Measurements from ENCODE around the gene RHBDF2. TPM values are rescaled to one million over a fixed set of nuclear protein-coding genes. Genes with fewer than 3 reads are reported as not detected.

Gene RHBDF2
- total RNA-seq, 1 experiment from 2014 or later, result 33.0 TPM

- H3K27ac Mint-ChIP-seq, result peak overlapping the region; percentile 79; the same call in 1 of the 2 replicates
- no peak overlapping the region for H3K4me3 Mint-ChIP-seq
- no peak for TF ChIP-seq ZNF317 (CRISPR knock-in tag; IDR thresholded peaks at IDR 0.05; ENCODE audit: borderline replicate concordance, low read depth)
- TF ChIP-seq NR3C1 (CRISPR knock-in tag; conservative IDR thresholded peaks at IDR 0.05; ENCODE audit: low read depth), result no peak
- TF ChIP-seq ZBTB21 (CRISPR knock-in tag; IDR thresholded peaks at IDR 0.05; ENCODE audit: borderline replicate concordance), result no peak
- no peak for TF ChIP-seq RELA (CRISPR knock-in tag; IDR thresholded peaks at IDR 0.05; ENCODE audit: borderline replicate concordance)
- no peak for TF ChIP-seq ERG (CRISPR knock-in tag; IDR thresholded peaks at IDR 0.05)
- TF ChIP-seq ZNF219 (CRISPR knock-in tag; IDR thresholded peaks at IDR 0.05; ENCODE audit: borderline replicate concordance), result no peak
- TF ChIP-seq E2F4 (CRISPR knock-in tag; IDR thresholded peaks at IDR 0.05; ENCODE audit: borderline replicate concordance, low read depth), result no peak
- no peak for TF ChIP-seq JUN (CRISPR knock-in tag; IDR thresholded peaks at IDR 0.05)
- no peak for TF ChIP-seq TP53 (CRISPR knock-in tag; IDR thresholded peaks at IDR 0.05)
- no peak for TF ChIP-seq TEAD1 (CRISPR knock-in tag; IDR thresholded peaks at IDR 0.05)
- CTCF ChIA-PET, result no interaction called here
- POLR2A ChIA-PET, result no interaction called here
- DNase-seq (ENCODE audit: low spot score) (no peak), ATAC-seq (no peak)
- H3K4me1 Mint-ChIP-seq, result no peaks in the 10 kb centered on the region
- no peaks in the 10 kb centered on the region for H3K27me3 Mint-ChIP-seq (ENCODE audit: low read depth)
- H3K9me3 Mint-ChIP-seq, result no peaks in the 10 kb centered on the region
- peaks cover 6% of the 10 kb centered on the region; the same call in 1 of the 2 replicates for H3K36me3 Mint-ChIP-seq
These were observed 16.9 kb downstream of the RHBDF2 start for GRCh38 chr17:76484228-76484725.

- Mint-ChIP-seq H3K27me3 (ENCODE audit: low read depth) (no peaks in the 10 kb centered on the region), H3K36me3 (no peaks in the 10 kb centered on the region), H3K4me1 (no peaks in the 10 kb centered on the region), H3K9me3 (no peaks in the 10 kb centered on the region), H3K4me3 (no peak overlapping the region), H3K27ac (no peak overlapping the region)
- ChIA-PET POLR2A (no interaction called here), CTCF (interaction anchor here (1.4 kb wide), 1 partner anchor 42 kb away, joined by 4 read pairs; no protein-coding TSS in a partner anchor)
- DNase-seq (ENCODE audit: low spot score) (no peak), ATAC-seq (no peak)
- no peak for TF ChIP-seq ZNF121 (CRISPR knock-in tag; IDR thresholded peaks at IDR 0.05)
- no peak for TF ChIP-seq NR2C2 (CRISPR knock-in tag; IDR thresholded peaks at IDR 0.05)
- TF ChIP-seq TP53 (CRISPR knock-in tag; IDR thresholded peaks at IDR 0.05), result no peak
- TF ChIP-seq ZNF138 (CRISPR knock-in tag; conservative IDR thresholded peaks at IDR 0.05), result no peak
- TF ChIP-seq, protein P1, sequence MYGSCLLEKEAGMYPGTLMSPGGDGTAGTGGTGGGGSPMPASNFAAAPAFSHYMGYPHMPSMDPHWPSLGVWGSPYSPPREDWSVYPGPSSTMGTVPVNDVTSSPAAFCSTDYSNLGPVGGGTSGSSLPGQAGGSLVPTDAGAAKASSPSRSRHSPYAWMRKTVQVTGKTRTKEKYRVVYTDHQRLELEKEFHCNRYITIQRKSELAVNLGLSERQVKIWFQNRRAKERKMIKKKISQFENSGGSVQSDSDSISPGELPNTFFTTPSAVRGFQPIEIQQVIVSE (CRISPR knock-in tag; IDR thresholded peaks at IDR 0.05; ENCODE audit: borderline replicate concordance), result no peak
- TF ChIP-seq, protein P2, sequence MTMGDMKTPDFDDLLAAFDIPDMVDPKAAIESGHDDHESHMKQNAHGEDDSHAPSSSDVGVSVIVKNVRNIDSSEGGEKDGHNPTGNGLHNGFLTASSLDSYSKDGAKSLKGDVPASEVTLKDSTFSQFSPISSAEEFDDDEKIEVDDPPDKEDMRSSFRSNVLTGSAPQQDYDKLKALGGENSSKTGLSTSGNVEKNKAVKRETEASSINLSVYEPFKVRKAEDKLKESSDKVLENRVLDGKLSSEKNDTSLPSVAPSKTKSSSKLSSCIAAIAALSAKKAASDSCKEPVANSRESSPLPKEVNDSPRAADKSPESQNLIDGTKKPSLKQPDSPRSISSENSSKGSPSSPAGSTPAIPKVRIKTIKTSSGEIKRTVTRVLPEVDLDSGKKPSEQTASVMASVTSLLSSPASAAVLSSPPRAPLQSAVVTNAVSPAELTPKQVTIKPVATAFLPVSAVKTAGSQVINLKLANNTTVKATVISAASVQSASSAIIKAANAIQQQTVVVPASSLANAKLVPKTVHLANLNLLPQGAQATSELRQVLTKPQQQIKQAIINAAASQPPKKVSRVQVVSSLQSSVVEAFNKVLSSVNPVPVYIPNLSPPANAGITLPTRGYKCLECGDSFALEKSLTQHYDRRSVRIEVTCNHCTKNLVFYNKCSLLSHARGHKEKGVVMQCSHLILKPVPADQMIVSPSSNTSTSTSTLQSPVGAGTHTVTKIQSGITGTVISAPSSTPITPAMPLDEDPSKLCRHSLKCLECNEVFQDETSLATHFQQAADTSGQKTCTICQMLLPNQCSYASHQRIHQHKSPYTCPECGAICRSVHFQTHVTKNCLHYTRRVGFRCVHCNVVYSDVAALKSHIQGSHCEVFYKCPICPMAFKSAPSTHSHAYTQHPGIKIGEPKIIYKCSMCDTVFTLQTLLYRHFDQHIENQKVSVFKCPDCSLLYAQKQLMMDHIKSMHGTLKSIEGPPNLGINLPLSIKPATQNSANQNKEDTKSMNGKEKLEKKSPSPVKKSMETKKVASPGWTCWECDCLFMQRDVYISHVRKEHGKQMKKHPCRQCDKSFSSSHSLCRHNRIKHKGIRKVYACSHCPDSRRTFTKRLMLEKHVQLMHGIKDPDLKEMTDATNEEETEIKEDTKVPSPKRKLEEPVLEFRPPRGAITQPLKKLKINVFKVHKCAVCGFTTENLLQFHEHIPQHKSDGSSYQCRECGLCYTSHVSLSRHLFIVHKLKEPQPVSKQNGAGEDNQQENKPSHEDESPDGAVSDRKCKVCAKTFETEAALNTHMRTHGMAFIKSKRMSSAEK (CRISPR knock-in tag; IDR thresholded peaks at IDR 0.05; ENCODE audit: borderline replicate concordance), result no peak
- TF ChIP-seq, protein P3, sequence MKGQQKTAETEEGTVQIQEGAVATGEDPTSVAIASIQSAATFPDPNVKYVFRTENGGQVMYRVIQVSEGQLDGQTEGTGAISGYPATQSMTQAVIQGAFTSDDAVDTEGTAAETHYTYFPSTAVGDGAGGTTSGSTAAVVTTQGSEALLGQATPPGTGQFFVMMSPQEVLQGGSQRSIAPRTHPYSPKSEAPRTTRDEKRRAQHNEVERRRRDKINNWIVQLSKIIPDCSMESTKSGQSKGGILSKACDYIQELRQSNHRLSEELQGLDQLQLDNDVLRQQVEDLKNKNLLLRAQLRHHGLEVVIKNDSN (CRISPR knock-in tag; IDR thresholded peaks at IDR 0.05), result no peak
- TF ChIP-seq PRDM15 (CRISPR knock-in tag; IDR thresholded peaks at IDR 0.05), result no peak
- TF ChIP-seq, protein P4, sequence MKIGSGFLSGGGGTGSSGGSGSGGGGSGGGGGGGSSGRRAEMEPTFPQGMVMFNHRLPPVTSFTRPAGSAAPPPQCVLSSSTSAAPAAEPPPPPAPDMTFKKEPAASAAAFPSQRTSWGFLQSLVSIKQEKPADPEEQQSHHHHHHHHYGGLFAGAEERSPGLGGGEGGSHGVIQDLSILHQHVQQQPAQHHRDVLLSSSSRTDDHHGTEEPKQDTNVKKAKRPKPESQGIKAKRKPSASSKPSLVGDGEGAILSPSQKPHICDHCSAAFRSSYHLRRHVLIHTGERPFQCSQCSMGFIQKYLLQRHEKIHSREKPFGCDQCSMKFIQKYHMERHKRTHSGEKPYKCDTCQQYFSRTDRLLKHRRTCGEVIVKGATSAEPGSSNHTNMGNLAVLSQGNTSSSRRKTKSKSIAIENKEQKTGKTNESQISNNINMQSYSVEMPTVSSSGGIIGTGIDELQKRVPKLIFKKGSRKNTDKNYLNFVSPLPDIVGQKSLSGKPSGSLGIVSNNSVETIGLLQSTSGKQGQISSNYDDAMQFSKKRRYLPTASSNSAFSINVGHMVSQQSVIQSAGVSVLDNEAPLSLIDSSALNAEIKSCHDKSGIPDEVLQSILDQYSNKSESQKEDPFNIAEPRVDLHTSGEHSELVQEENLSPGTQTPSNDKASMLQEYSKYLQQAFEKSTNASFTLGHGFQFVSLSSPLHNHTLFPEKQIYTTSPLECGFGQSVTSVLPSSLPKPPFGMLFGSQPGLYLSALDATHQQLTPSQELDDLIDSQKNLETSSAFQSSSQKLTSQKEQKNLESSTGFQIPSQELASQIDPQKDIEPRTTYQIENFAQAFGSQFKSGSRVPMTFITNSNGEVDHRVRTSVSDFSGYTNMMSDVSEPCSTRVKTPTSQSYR (CRISPR knock-in tag; IDR thresholded peaks at IDR 0.05), result no peak
- TF ChIP-seq, protein P5, sequence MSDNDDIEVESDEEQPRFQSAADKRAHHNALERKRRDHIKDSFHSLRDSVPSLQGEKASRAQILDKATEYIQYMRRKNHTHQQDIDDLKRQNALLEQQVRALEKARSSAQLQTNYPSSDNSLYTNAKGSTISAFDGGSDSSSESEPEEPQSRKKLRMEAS (CRISPR knock-in tag; IDR thresholded peaks at IDR 0.05), result no peak
- TF ChIP-seq TEAD1 (CRISPR knock-in tag; IDR thresholded peaks at IDR 0.05), result no peak
These were observed 20.1 kb downstream of the RHBDF2 start for GRCh38 chr17:76481071-76481655.

Measured in WTC11 (cell line).